Measurements from ENCODE around the gene HSBP1. TPM values are rescaled to one million over a fixed set of nuclear protein-coding genes. Genes with fewer than 3 reads are reported as not detected.
A peak's percentile ranks its signal among the peaks of the same experiment; 100 is the strongest.

The HSBP1 gene
- total and polyA plus RNA-seq, 2 of the 13 experiments (the other 11 are each of a cell fraction or from before 2014, with no cell fraction given), result 249 to 292 TPM

- TF ChIP-seq CENPT (CRISPR knock-in tag; IDR thresholded peaks at IDR 0.05; ENCODE audit: low read depth) (no peak), ZNF660 (CRISPR knock-in tag; IDR thresholded peaks at IDR 0.05; ENCODE audit: borderline replicate concordance, low read depth) (no peak), NR2C2 (CRISPR knock-in tag; IDR thresholded peaks at IDR 0.05; ENCODE audit: borderline replicate concordance) (peak; percentile 42; the same call in 1 of the 2 replicates), RAD21 (CRISPR knock-in tag; IDR thresholded peaks at IDR 0.05) (no peak), ZNF138 (CRISPR knock-in tag; IDR thresholded peaks at IDR 0.05; ENCODE audit: low read depth) (no peak), FOSL2 (CRISPR knock-in tag; IDR thresholded peaks at IDR 0.05) (peak; percentile 97), RERE (CRISPR knock-in tag; IDR thresholded peaks at IDR 0.05; ENCODE audit: low read depth) (no peak), ZFY (CRISPR knock-in tag; IDR thresholded peaks at IDR 0.05) (peak; percentile 13; the same call in 1 of the 2 replicates), ZNF574 (CRISPR knock-in tag; IDR thresholded peaks at IDR 0.05) (peak; percentile 27; the same call in 1 of the 2 replicates), JARID2 (CRISPR knock-in tag; IDR thresholded peaks at IDR 0.05; ENCODE audit: insufficient replicate concordance) (no peak), ARNTL (CRISPR knock-in tag; IDR thresholded peaks at IDR 0.05) (peak; percentile 29; the same call in 1 of the 2 replicates), GATA4 (IDR thresholded peaks at IDR 0.05; ENCODE audit: borderline replicate concordance, low read depth) (no peak), ZUFSP (CRISPR knock-in tag; IDR thresholded peaks at IDR 0.05; ENCODE audit: borderline replicate concordance) (no peak), ZMYM4 (CRISPR knock-in tag; IDR thresholded peaks at IDR 0.05) (no peak), CBX2 (IDR thresholded peaks at IDR 0.05; ENCODE audit: low read depth, low read length) (peak; percentile 62; the same call in 1 of the 2 replicates), CBX2 (CRISPR knock-in tag; IDR thresholded peaks at IDR 0.05; ENCODE audit: low read depth) (no peak)
- TF ChIP-seq, protein P1, sequence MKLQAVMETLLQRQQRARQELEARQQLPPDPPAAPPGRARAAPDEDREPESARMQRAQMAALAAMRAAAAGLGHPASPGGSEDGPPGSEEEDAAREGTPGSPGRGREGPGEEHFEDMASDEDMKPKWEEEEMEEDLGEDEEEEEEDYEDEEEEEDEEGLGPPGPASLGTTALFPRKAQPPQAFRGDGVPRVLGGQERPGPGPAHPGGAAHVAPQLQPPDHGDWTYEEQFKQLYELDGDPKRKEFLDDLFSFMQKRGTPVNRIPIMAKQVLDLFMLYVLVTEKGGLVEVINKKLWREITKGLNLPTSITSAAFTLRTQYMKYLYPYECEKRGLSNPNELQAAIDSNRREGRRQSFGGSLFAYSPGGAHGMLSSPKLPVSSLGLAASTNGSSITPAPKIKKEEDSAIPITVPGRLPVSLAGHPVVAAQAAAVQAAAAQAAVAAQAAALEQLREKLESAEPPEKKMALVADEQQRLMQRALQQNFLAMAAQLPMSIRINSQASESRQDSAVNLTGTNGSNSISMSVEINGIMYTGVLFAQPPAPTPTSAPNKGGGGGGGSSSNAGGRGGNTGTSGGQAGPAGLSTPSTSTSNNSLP (IDR thresholded peaks at IDR 0.05; ENCODE audit: low read depth, low read length), result 0 out of 2 replicates have a peak, but pooled peaks have one; percentile 15
These were observed 6.3 kb downstream of the HSBP1 start (continued) for GRCh38 chr16:83813823-83814658.
